ENCODE measurements around the gene LSS. TPM values are rescaled to one million over a fixed set of nuclear protein-coding genes. Genes with fewer than 3 reads are reported as not detected.
A peak's percentile ranks its signal among the peaks of the same experiment; 100 is the strongest.

LSS gene
- total and polyA plus RNA-seq, 2 of the 8 experiments (the other 6 are each of a cell fraction or from before 2014, with no cell fraction given): 96.1 to 123 TPM

DNA sequence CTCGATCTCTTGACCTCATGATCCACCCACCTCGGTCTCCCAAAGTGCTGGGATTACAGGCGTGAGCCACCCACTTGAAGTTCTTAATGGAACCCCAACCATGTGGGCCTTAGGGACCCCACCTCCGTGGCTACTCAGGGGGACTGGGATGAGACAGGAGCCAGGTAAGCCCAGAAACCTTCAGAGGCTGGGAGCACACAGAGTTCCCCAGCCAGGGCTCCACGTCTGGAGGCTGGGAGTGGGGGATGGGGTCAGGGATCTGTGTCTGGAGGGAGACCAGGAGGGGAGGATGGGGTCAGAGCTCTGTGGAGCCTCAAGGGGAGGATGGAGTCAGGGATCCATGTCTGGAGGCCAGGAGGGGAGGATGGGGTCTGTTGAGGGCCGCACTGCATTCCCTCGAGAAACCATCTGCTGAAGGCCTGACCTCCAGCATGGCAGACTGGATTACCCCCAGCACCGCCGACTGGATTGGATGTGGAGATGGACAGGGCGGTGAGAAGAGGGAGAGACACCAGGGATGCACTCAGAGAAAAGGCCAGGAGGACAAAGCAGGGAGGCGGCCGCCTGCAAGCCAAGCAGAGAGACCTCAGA lies 71.1 kb downstream of the LSS start:
- no peak overlapping the region for H4K91ac ChIP-seq (replicated peaks; ENCODE audit: insufficient read length, low read length)
- peaks cover 0 to 4% of the 10 kb centered on the region in 2 experiments for H4K20me1 ChIP-seq (replicated peaks in 1 of 2; ENCODE audit: control insufficient read depth in 1 of 2, insufficient read depth in 2 of 2, low read length in 2 of 2)
- no peak overlapping the region for H3K23ac ChIP-seq (ENCODE audit: insufficient read length)
- H3K4me2 ChIP-seq (ENCODE audit: insufficient read depth in 1 of 2, low read depth in 2 of 2, low read length in 2 of 2): no peak overlapping the region
- no peak overlapping the region for H2AK5ac ChIP-seq (ENCODE audit: low read depth, low read length)
- H3K79me2 ChIP-seq (ENCODE audit: control insufficient read depth in 1 of 2, insufficient read depth in 2 of 2, low read length in 2 of 2): no peaks in the 10 kb centered on the region
- no peak overlapping the region for H4K5ac ChIP-seq (ENCODE audit: insufficient read length, low read depth, low read length)
- H2AFZ ChIP-seq (ENCODE audit: low read length): no peak overlapping the region
- H3K4ac ChIP-seq (replicated peaks; ENCODE audit: insufficient read length, low read depth, low read length): no peak overlapping the region
- H2BK12ac ChIP-seq (ENCODE audit: low read depth, low read length): no peak overlapping the region
- H3K27ac ChIP-seq (ENCODE audit: low read depth, low read length): no peak overlapping the region
- H3K27me3 ChIP-seq (replicated peaks in 1 of 4; ENCODE audit: control insufficient read depth in 3 of 4, extremely low read depth in 1 of 4, insufficient read depth in 3 of 4, low read length in 3 of 4): no peaks in the 10 kb centered on the region
- H2BK15ac ChIP-seq (ENCODE audit: low read length): no peak overlapping the region
- peak overlapping the region; percentile 11; the same call in 1 of the 2 replicates for H4K8ac ChIP-seq (ENCODE audit: extremely low read depth, insufficient read depth, low read length)
- H3K14ac ChIP-seq (ENCODE audit: insufficient read length): no peak overlapping the region
- H2BK120ac ChIP-seq (replicated peaks; ENCODE audit: low read depth, low read length): no peak overlapping the region
- peaks cover 4 to 26% of the 10 kb centered on the region in 2 experiments; a peak in 2 of 4 replicates for H3K9me3 ChIP-seq (ENCODE audit: insufficient read depth in 2 of 2, low read depth in 1 of 2, low read length in 1 of 2)
- WGBS, 2 experiments (ENCODE audit: extremely low coverage in 1 of 2, insufficient coverage in 1 of 2, insufficient read length in 1 of 2, insufficient replicate concordance in 2 of 2, low coverage in 1 of 2, low lambda C conversion rate in 2 of 2, missing lambda C conversion rate in 1 of 2): 94% methylated on average over 12 of the region's 12 CpGs; no CpG with 5 or more reads in 1 of the 2 experiments
- H3K23me2 ChIP-seq (ENCODE audit: low read depth, low read length): no peaks in the 10 kb centered on the region
- ChIA-PET CTCF (ENCODE audit: partially characterized antibody) (interaction anchor here (1.0 to 1.7 kb wide), 2 partner anchors 15 to 58 kb away, joined by 4 to 7 read pairs; no protein-coding TSS in a partner anchor), POLR2A (ENCODE audit: partially characterized antibody) (no interaction called here)
- H2BK5ac ChIP-seq (ENCODE audit: low read depth, low read length): no peak overlapping the region; the same call in 1 of the 2 replicates
- no peak overlapping the region for H3K9ac ChIP-seq (replicated peaks in 1 of 4; ENCODE audit: extremely low read depth in 1 of 4, low read depth in 3 of 4, low read length in 3 of 4)
- H2BK20ac ChIP-seq (ENCODE audit: low read length): no peak overlapping the region
- no peak overlapping the region for H3K56ac ChIP-seq (replicated peaks; ENCODE audit: insufficient read length, low read depth, low read length)
- DNase-seq (ENCODE audit: low read depth in 1 of 2, low spot score in 2 of 2): peak in 1 of 2 experiments; percentile 39
- no peaks in the 10 kb centered on the region; the same call in 1 of the 2 replicates for H3K79me1 ChIP-seq (ENCODE audit: low read depth, low read length)
- H3K36me3 ChIP-seq (ENCODE audit: control insufficient read depth in 2 of 4, insufficient read depth in 4 of 4, low read length in 3 of 4): peaks cover 0 to 19% (median 6%) of the 10 kb centered on the region in 4 experiments; a peak in 5 of 8 replicates
- H3K4me1 ChIP-seq (replicated peaks in 1 of 4; ENCODE audit: control insufficient read depth in 3 of 4, insufficient read depth in 4 of 4, low read length in 3 of 4): peaks cover 0 to 16% (median 11%) of the 10 kb centered on the region in 4 experiments; a peak in 5 of 7 replicates
- no peak overlapping the region for H3K18ac ChIP-seq (ENCODE audit: extremely low read depth, low read length)
- H3K4me3 ChIP-seq (ENCODE audit: extremely low read depth in 1 of 4, insufficient read depth in 2 of 4, low read depth in 3 of 4, low read length in 4 of 4): no peak overlapping the region
- FAIRE-seq: no peak
- TF ChIP-seq FOSL1 (IDR thresholded peaks at IDR 0.05; ENCODE audit: insufficient read depth, low read depth, low read length) (no peak), CTBP2 (IDR thresholded peaks at IDR 0.05; ENCODE audit: borderline replicate concordance, insufficient read depth, insufficient read length, low read length) (no peak), TBP (IDR thresholded peaks at IDR 0.05; ENCODE audit: low read depth, low read length) (no peak), ZNF274 (IDR thresholded peaks at IDR 0.05; ENCODE audit: borderline replicate concordance, extremely low read depth, low read length) (no peak), SP1 (IDR thresholded peaks at IDR 0.05; ENCODE audit: low read depth, low read length) (no peak), TCF12 (IDR thresholded peaks at IDR 0.05; ENCODE audit: low read depth, low read length) (no peak), RXRA (IDR thresholded peaks at IDR 0.05; ENCODE audit: insufficient read depth, low read depth, low read length) (no peak)
- TF ChIP-seq, protein P1, sequence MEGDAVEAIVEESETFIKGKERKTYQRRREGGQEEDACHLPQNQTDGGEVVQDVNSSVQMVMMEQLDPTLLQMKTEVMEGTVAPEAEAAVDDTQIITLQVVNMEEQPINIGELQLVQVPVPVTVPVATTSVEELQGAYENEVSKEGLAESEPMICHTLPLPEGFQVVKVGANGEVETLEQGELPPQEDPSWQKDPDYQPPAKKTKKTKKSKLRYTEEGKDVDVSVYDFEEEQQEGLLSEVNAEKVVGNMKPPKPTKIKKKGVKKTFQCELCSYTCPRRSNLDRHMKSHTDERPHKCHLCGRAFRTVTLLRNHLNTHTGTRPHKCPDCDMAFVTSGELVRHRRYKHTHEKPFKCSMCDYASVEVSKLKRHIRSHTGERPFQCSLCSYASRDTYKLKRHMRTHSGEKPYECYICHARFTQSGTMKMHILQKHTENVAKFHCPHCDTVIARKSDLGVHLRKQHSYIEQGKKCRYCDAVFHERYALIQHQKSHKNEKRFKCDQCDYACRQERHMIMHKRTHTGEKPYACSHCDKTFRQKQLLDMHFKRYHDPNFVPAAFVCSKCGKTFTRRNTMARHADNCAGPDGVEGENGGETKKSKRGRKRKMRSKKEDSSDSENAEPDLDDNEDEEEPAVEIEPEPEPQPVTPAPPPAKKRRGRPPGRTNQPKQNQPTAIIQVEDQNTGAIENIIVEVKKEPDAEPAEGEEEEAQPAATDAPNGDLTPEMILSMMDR (IDR thresholded peaks at IDR 0.05; ENCODE audit: control extremely low read depth in 1 of 3, insufficient read depth in 1 of 3, low read depth in 1 of 3, low read length in 3 of 3): no peak

Data from H1 (cell line).